Mammary epithelial cell (primary cell): ENCODE measurements around the gene PDCL3.

Experiments
- EZH2 ChIP-seq: IDR thresholded peaks from 2 replicates; pipeline ENCODE4 v1.6.1; 2012; ENCODE audit warnings: low read length, inconsistent platforms, borderline replicate concordance
- TF ChIP-seq, protein P1 (sequence below), 2 donors: IDR thresholded peaks in 1 of 2; conservative IDR thresholded peaks in 1 of 2; 2 replicates each; pipeline ENCODE4 v1.5.1; 2011 to 2012; ENCODE audit warnings: inconsistent platforms in 2 of 2, low read length in 2 of 2, mild to moderate bottlenecking in 2 of 2, control low read depth in 1 of 2, low read depth in 1 of 2; ENCODE audit not compliant: insufficient read depth in 1 of 2; ENCODE audit errors: extremely low read depth in 1 of 2

DNA sequence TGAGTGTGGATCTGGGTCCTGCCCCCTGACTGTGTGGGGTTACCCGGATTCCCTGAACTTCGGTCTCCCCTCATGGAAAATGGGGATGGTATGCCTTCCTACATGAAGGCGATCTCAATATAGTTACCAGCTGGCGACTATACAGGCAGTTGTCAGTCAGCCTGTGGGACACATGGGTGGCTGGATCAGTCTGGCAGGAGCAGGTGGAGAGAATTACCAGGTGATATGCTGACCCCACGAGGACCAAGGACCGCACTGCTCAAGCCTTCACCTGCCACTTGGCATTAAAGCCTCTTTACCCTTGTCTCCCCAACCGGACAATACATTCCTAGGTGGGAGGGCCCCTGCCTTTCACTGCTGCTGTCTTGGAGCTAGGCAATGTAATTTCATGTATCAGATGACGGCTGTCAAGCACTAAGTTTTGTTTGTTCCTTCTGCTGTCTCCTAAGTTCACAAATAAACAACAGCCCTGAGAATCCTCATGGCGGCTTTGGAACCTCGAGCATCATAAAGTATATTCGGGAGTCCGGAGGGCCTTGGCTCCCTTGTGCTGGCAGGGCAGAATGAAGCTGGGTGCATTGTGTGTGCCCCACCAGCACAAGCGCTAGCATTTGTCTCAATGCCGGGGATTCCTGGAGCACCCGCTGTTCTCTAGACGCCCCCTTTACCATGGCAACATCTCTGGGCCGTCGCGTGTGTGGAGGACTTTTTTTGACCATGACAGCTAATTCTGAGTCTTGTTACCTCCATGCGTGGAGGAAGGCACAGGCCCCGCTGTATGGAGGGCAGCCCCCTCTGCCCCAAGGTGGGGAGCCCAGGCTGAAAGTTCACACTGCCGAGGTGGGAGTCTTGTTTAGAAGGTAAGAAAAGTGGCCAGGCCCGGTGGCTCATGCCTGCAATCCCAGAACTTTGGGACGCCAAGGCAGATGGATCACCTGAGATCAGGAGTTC lies 48.6 kb downstream of the PDCL3 start:
- TF ChIP-seq, protein P1, sequence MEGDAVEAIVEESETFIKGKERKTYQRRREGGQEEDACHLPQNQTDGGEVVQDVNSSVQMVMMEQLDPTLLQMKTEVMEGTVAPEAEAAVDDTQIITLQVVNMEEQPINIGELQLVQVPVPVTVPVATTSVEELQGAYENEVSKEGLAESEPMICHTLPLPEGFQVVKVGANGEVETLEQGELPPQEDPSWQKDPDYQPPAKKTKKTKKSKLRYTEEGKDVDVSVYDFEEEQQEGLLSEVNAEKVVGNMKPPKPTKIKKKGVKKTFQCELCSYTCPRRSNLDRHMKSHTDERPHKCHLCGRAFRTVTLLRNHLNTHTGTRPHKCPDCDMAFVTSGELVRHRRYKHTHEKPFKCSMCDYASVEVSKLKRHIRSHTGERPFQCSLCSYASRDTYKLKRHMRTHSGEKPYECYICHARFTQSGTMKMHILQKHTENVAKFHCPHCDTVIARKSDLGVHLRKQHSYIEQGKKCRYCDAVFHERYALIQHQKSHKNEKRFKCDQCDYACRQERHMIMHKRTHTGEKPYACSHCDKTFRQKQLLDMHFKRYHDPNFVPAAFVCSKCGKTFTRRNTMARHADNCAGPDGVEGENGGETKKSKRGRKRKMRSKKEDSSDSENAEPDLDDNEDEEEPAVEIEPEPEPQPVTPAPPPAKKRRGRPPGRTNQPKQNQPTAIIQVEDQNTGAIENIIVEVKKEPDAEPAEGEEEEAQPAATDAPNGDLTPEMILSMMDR (conservative IDR thresholded peaks at IDR 0.05 in 1 of 2, IDR thresholded peaks at IDR 0.05 in 1 of 2; ENCODE audit: extremely low read depth in 1 of 2, insufficient read depth in 1 of 2, low read depth in 1 of 2, low read length in 2 of 2), result no peak
- TF ChIP-seq EZH2, result no peak
